ENCODE data around the gene CCL4L2. TPM values are rescaled to one million over a fixed set of nuclear protein-coding genes. Genes with fewer than 3 reads are reported as not detected.
"Not testable (repeated sequence)": the region's sequence is repeated elsewhere in the genome, so short reads cannot be mapped to it uniquely, and the experiment has no call there.

Gene CCL4L2
- polyA plus RNA-seq (2013, experiment 1 of 2; ENCODE audit: insufficient read length): not detected
- polyA plus RNA-seq (2013, experiment 2 of 2; ENCODE audit: insufficient read length): not detected

- not testable (repeated sequence) for DNase-seq
Measured at GRCh38 chr17:36210439-36211211, at the start of gene CCL4L2. Gene CCL4L2, plus strand, starts transcription at chr17:36211063.

- not testable (repeated sequence) for DNase-seq
Measured at GRCh38 chr17:36168836-36169235, 42.0 kb upstream of the CCL4L2 start.

GRCh38 chr17:36176536-36176935 is 34.3 kb upstream of the CCL4L2 start, which contains the start of gene TBC1D3B:
Gene TBC1D3B, minus strand, starts transcription at chr17:36176636. Its CDS starts 1,586 bp downstream, at chr17:36175050.
- not testable (repeated sequence) for DNase-seq

DNA sequence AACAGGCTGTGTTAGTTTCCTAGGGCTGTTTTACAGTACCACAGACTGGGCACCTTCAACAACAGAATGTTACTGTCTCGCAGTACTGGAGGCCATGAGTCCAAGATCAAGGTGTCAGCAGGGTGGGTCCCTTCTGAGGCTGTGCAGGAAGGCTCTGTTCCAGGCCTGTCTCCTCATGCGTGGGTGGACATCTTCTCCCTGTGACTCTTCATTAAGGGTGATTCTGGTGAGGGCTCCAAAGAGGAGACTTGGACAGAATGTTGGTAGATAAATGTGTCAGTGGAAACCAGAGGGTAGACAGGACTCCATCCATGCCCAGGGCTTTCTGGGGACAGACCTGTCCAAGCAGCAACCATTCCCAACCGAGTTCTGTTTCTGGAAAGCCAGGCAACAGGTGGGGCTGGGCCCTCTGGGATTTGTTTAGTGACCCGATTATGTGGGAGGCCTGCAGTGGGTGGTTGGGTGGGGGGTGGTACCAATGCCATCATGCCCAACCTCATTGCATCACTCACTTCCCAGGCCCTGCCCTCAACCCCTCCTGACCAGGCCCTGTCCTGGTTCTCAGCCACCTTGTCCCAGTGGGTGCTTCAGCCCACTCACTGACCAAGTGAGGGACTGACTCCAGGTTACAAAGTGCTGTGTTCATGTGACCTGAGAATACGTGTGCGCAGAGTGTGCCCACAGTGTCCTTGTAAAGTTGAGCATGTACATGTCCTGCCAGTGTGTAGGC is 29.3 kb upstream of the CCL4L2 start:
- DNase-seq: not testable (repeated sequence)

GRCh38 chr17:36182176-36183000 is 28.5 kb upstream of the CCL4L2 start:
- DNase-seq: no peak

DNA sequence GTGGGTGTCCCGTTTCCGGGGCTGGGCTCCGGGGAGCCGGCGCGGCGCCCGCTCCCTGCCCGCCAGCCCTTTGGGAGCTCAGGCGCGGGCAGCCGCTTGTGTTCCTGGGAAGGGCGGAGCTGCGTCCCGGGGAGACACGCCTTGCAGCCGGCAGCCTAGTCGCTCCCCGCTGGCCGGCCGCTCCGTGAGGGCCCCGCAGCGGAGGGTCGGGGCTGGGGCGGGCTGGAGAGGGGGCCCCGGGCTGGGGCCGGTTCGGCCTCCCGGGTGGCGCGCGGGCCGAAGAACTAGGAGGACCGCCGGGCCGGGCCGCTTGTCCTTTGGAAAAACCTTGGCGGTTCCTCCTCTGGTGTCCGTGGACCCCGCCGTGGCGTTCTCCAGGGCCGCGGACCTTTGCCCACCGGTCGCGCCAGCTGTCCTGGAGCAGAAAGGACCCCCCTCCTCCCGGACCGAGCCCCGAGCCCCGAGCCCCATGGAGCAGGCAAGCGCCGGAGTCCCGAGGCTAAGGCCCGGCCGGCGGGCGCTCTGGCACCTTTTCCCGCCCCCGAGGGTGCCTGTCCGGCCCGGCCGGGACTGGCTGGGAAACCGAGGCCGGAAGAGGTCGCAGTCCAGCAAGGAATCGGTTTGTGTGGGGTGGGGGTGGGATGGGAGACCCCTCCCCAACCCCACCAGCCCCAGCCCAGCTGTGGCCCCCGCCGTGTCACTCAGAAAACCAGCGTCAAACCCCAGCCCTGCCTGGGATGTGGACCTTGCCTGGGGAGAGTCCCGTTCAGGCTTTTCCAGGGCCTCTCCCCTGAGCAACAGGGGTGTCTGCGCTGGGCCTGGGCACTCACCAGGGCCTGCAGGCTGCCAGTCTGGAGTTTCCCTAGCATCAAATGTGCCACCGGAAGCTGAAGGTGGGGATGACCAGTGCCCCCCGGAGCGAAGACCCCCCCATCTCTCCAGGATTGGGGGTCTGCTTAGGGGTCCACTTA is 27.6 kb upstream of the CCL4L2 start:
- peak; percentile 71 for DNase-seq

GRCh38 chr17:36184023-36184765 is 26.7 kb upstream of the CCL4L2 start:
- DNase-seq: no peak

GRCh38 chr17:36185416-36185815 is 25.4 kb upstream of the CCL4L2 start:
- no peak for DNase-seq

- DNase-seq: not testable (repeated sequence)
Measured at GRCh38 chr17:36186810-36187763, 23.8 kb upstream of the CCL4L2 start.

DNA sequence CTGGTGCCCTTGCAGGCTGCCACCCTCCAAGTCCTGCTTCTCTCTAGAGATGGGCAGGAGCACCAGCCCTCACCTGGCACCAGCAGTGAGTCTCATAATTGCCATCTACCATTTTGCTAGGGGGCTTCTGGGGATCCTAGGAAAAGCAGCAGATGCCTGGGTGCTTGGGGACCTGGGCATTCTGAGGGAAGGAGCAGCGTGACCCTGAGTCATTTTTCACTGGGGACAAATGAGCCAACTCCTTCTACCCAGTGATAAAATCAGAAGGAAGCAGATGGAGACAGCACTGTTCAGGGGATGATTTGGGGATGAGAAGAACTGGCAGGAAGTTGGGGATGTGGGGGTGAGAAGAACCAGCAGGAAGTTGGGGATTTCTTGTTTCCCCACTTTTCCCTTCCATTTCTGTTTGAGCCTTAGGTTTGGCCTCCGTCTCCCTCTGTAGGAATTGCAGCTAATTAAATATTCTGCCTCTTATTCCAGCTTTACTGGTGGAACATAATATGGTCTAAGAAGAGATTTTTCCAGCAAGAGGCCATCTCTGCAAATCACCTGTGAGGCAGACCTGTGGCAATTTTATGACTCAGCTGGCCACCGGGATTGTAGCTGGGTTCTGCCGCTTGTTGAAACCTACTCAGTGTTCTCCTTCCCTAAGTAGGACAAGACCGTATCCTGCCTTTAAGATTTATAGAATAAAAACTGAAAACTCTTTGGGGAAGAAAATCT is 22.8 kb upstream of the CCL4L2 start:
- DNase-seq: not testable (repeated sequence)

DNA sequence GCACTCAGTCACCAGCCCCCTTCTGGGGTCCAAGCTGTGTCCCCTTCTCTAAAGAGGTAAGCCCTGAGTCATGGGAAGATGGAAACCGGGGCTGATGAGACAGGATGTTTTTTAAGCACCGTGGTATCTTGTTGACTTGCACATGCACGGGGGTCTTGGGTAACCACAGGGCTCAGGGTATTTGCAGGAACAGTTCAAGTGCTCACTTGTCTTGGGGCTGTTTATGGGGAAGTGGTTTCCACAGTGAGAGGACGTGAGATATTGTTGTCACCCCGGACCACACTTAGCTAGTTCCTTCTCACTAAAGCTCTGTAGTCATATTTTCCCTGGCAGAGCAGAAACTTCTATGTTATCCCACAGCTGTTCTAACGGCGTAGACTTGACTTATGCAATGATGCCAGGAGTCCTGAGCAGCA is 22.0 kb upstream of the CCL4L2 start:
- DNase-seq: no peak

DNA sequence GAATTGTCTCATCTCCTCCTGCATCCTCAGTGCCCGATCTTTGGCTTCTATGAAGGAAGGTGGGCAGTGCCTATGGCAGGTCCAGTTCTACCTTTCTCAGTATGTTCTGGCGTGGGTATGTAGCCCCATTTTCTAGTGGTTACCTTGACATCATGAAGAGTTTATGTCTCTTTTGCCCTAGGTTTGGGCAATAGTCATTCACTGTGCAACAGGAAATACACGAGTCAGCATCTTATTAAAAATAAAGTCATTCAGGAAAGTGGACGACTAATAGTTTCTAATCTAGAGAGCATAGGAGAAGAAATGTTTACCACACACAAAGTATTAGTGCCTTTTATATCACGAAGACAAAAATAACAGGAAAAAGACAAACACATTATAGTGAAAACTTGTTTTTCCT is 20.9 kb upstream of the CCL4L2 start:
- DNase-seq: not testable (repeated sequence)

GRCh38 chr17:36190549-36191330 is 20.1 kb upstream of the CCL4L2 start:
- not testable (repeated sequence) for DNase-seq

DNA sequence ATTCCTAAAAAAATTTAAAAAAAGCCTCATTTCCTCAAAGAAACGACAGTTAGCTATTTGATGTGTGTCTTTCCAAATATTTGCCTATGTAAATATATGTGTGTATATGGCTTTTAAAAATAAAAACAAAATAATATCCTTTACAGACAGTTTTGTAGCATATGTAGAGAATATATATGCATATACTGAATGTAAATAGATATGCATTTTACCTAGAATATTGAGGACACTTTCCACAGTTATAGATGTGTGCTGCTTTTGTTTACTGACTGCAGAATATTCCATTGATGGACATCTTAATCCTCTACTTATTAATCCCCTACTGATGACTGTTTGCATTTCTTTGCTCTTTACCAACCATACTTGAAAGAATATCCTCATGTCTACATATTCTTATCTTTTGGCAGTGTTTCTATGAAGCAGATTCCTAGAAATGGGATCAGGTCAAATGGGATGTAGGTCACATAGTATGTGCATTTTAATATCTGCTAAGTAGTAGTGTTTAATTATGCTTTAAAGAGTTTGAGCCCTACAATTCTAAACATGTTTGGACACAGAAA is 17.6 kb upstream of the CCL4L2 start:
- no peak for DNase-seq

DNA sequence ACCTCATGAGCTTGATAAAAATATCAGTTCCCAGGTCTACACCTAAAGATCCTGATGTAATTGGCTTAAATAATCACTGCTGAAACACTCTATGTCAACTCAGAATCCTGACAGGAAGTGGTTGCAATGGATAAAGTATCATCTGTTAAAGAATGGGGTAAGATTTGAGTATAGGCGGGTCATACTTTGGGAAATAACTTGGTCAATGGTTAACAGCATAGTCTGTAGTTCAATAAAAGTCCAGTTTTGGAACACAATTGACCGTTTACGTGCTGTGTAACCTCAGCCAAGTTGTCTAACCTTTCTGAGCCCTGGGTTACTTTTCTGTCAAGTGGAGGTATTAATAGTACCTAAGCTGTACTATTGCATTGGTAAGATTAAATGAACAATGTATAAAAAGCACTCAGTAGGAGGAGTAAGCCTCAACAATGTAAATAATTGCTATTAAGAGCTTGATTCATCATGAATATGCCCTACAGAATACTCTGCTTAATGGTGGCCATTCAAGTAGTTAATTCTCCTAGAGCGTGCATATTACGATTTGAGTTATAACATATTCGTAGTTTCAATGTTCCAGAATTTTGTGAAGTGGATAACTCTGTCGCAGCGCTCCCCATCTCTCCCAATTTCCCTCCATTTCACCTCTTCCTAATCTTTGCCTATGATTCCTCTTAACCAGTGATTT is 16.6 kb upstream of the CCL4L2 start:
- DNase-seq: not testable (repeated sequence)

DNA sequence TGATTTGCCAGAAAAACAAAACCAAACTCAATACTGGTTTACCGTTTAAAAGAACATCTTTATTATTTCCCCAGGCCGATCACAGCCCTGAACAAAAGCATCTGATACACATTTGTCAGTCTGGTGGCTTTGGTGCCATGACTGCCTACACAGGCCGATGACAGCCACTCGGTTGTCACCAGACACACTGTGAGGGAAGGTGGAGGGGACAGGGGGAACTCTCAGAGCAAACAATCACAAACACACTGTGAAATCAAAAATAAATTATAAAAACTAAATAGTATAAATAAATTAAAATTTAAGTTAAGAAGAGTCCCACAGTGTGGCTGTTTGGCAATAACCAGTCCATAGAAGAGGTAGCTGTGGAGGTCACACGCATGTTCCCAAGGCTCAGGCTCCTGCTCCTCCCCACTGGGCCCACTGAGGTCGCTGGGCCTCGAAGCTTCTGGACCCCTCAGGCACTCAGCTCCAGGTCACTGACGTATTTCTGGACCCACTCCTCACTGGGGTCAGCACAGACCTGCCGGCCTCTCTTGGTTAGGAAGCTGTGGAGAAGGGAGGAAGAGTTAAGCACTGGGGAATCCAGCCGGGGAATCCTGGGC is 15.9 kb upstream of the CCL4L2 start:
- not testable (repeated sequence) for DNase-seq

Measured in fibroblast of skin of abdomen (primary cell).